ENCODE measurements around the gene PHTF1.

The PHTF1 gene

DNA sequence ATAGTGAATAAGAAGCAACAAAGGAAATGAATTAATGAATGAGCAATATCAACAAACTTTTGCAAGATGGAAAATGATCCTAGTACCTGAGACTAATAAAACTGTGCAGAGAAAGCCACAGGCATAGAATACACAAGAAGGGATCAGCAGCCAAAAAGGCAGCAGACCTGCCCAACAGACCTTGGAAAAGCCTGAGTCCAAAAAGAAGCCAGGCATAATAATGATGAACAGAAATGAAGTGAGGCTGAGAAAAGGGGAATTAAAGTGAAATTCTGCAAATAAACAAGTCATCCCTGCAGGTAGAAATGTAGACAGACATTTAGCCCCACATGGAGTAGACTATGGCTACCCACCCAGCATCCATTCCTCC is 10.3 kb upstream of the PHTF1 start:
- Histone ChIP-seq H3K4me1 (ENCODE audit: control insufficient read depth, low read length) (no peaks in the 10 kb centered on the region), H3K9me2 (replicated peaks; ENCODE audit: control insufficient read depth, low read length) (no peaks in the 10 kb centered on the region)

DNA sequence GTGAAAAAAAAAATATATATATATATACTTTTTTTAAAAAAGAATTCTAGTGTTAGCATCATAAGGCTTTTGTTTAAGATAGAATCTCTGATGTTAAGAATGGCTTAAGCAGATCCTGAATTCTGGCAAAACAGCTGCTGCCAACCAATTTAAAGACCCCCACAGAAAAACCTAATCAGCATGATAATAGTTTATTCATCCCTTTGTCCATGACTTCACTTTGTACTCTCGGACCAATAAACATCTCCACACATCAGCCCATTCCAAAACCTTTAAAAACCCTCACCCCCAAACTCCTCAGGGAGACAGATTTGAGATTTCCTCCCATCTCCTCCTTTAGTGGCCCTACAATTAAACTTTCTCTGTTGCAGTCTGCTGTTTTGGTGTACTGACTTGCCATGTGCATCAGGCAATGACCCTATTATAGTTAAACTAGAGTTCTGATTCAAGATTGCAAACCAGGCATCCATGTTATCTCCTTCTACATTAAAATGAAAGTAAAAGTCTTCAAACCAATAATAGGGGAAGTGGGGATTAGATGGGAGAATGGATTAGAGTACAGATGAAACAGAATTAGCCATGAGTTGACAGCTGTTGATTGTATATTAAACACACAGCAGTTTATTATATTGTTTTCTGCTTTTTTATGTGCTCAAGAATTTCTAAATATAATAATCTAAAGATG is 9.8 kb upstream of the PHTF1 start:
- peaks cover 49% of the 10 kb centered on the region for H3K36me3 ChIP-seq (ENCODE audit: control insufficient read depth, low read length)
- no peaks in the 10 kb centered on the region for H3K4me1 ChIP-seq (ENCODE audit: control insufficient read depth, low read length)
- H3K4me2 ChIP-seq (ENCODE audit: low read length) = no peak overlapping the region
- H4K20me1 ChIP-seq (ENCODE audit: control insufficient read depth, insufficient read depth, low read depth, low read length) = no peaks in the 10 kb centered on the region
- no peaks in the 10 kb centered on the region for H3K27me3 ChIP-seq (ENCODE audit: control insufficient read depth, low read length)
- no peak for TF ChIP-seq EZH2phosphoT487 (IDR thresholded peaks at IDR 0.05; ENCODE audit: borderline replicate concordance, low read length)
- TF ChIP-seq, protein P1, sequence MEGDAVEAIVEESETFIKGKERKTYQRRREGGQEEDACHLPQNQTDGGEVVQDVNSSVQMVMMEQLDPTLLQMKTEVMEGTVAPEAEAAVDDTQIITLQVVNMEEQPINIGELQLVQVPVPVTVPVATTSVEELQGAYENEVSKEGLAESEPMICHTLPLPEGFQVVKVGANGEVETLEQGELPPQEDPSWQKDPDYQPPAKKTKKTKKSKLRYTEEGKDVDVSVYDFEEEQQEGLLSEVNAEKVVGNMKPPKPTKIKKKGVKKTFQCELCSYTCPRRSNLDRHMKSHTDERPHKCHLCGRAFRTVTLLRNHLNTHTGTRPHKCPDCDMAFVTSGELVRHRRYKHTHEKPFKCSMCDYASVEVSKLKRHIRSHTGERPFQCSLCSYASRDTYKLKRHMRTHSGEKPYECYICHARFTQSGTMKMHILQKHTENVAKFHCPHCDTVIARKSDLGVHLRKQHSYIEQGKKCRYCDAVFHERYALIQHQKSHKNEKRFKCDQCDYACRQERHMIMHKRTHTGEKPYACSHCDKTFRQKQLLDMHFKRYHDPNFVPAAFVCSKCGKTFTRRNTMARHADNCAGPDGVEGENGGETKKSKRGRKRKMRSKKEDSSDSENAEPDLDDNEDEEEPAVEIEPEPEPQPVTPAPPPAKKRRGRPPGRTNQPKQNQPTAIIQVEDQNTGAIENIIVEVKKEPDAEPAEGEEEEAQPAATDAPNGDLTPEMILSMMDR (IDR thresholded peaks at IDR 0.05; ENCODE audit: low read depth, low read length, poor library complexity, severe bottlenecking) = no peak
- no peak overlapping the region for H3K27ac ChIP-seq (ENCODE audit: low read depth, low read length)
- no peaks in the 10 kb centered on the region for H3K9me3 ChIP-seq (ENCODE audit: control insufficient read depth, insufficient read depth, low read length)
- no peaks in the 10 kb centered on the region for H3K79me2 ChIP-seq (ENCODE audit: control insufficient read depth, low read length)
- H3K9me2 ChIP-seq (replicated peaks; ENCODE audit: control insufficient read depth, low read length) = no peaks in the 10 kb centered on the region
- H3F3A ChIP-seq (ENCODE audit: control insufficient read depth, insufficient read depth) = 0 out of 2 replicates have a peak, but pooled peaks cover 4% of the 10 kb centered on the region
- H3K4me3 ChIP-seq (ENCODE audit: low read length) = no peak overlapping the region

More for the DNA sequence above, 10.3 kb upstream of the PHTF1 start:
- Histone ChIP-seq H3F3A (ENCODE audit: control insufficient read depth, insufficient read depth) (0 out of 2 replicates have a peak, but pooled peaks cover 4% of the 10 kb centered on the region), H3K4me2 (ENCODE audit: low read length) (no peak overlapping the region), H3K27ac (ENCODE audit: low read depth, low read length) (no peak overlapping the region), H3K9me3 (ENCODE audit: control insufficient read depth, insufficient read depth, low read length) (no peaks in the 10 kb centered on the region), H3K79me2 (ENCODE audit: control insufficient read depth, low read length) (no peaks in the 10 kb centered on the region), H3K36me3 (ENCODE audit: control insufficient read depth, low read length) (peaks cover 47% of the 10 kb centered on the region), H3K27me3 (ENCODE audit: control insufficient read depth, low read length) (no peaks in the 10 kb centered on the region), H4K20me1 (ENCODE audit: control insufficient read depth, insufficient read depth, low read depth, low read length) (no peaks in the 10 kb centered on the region), H3K4me3 (ENCODE audit: low read length) (no peak overlapping the region)
- TF ChIP-seq EZH2phosphoT487 (IDR thresholded peaks at IDR 0.05; ENCODE audit: borderline replicate concordance, low read length) = no peak
- TF ChIP-seq, protein P1 (IDR thresholded peaks at IDR 0.05; ENCODE audit: low read depth, low read length, poor library complexity, severe bottlenecking) = no peak

DNA sequence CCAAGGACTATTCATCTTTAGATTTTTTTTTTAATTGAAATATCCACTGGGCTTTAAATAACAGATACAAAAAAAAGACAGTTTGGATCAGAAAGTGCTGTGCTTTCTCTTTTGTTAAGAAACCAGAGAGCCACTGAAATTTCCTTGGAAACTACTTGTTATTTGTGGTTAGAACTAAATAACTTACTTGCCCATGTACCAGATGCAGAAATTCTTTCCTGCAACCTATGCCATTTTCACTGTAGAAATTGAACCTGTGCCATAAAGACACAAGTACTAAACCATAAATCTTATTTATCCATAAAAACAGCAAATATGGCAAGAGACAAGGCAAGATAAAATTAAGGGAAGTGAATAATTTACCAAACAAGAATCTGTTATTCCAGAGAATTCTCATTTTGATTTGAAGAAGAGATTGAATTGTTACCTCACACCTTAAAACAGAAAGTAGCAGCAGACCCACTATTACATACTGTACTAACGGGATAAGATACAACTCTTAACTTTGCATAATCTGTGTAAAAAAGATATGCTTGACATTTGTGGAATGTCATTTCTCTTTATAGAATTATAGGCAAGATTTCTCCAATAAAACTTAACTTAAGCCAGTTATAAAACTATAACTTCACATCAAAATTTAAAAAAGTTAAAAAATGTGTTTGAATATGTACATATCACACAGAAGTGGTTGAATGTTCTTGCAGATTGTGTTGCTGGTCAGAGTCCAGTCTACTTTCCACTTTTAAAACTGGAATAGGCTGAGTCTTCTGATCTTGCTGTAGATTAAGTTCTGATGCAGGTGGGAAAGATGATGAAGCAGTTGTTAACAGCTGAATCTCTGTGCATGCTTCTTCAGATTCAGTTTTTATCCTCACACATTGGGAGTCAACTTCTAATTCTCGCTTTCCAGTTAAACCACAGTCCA is 6.3 kb upstream of the PHTF1 start:
- no peaks in the 10 kb centered on the region for H3K4me1 ChIP-seq (ENCODE audit: control insufficient read depth, low read length)
- peaks cover 17% of the 10 kb centered on the region for H3F3A ChIP-seq (ENCODE audit: control insufficient read depth, insufficient read depth)
- H3K79me2 ChIP-seq (ENCODE audit: control insufficient read depth, low read length) = no peaks in the 10 kb centered on the region
- no peak overlapping the region for H3K4me2 ChIP-seq (ENCODE audit: low read length)
- H3K27ac ChIP-seq (ENCODE audit: low read depth, low read length) = no peak overlapping the region
- peaks cover 44% of the 10 kb centered on the region for H3K36me3 ChIP-seq (ENCODE audit: control insufficient read depth, low read length)
- no peak overlapping the region for H3K4me3 ChIP-seq (ENCODE audit: low read length)
- no peaks in the 10 kb centered on the region for H3K27me3 ChIP-seq (ENCODE audit: control insufficient read depth, low read length)
- no peaks in the 10 kb centered on the region for H3K9me3 ChIP-seq (ENCODE audit: control insufficient read depth, insufficient read depth, low read length)
- H3K9me2 ChIP-seq (replicated peaks; ENCODE audit: control insufficient read depth, low read length) = no peaks in the 10 kb centered on the region
- TF ChIP-seq EZH2phosphoT487 (IDR thresholded peaks at IDR 0.05; ENCODE audit: borderline replicate concordance, low read length) = no peak
- TF ChIP-seq, protein P1 (IDR thresholded peaks at IDR 0.05; ENCODE audit: low read depth, low read length, poor library complexity, severe bottlenecking) = no peak
- no peaks in the 10 kb centered on the region for H4K20me1 ChIP-seq (ENCODE audit: control insufficient read depth, insufficient read depth, low read depth, low read length)
